ENCODE measurements around the gene TUBGCP4.
"Not testable (repeated sequence)": the region's sequence is repeated elsewhere in the genome, so short reads cannot be mapped to it uniquely, and the experiment has no call there.

The TUBGCP4 gene

DNA sequence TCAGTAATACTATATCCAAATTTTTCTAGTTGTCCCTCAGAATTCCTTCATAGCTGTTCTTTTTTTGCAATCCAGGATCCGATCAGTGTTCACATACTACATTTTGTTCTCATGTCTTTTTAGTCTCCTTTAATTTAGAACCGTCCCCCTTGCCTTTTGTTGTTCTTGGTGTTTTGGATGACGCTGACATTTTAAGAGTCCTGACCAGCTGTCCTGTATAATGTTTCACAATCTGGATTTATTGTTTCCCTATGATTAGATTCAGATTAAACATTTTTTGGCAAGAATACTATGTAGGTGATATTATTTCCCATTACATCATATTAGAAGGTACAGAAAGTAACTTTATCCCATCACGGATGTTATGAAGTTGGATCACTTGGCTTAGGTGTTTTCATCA is 11.4 kb downstream of the TUBGCP4 start:
- no peak overlapping the region for H3K27ac ChIP-seq (replicated peaks)

GRCh38 chr15:43383070-43383469 is 12.2 kb downstream of the TUBGCP4 start:
- DNase-seq (ENCODE audit: low read depth in 1 of 2, low spot score in 1 of 2), result no peak
- Histone ChIP-seq H3K27me3 (ENCODE audit: insufficient read depth, poor library complexity, severe bottlenecking) (no peaks in the 10 kb centered on the region), H3K27ac (replicated peaks) (no peak overlapping the region)

More for the DNA sequence above, 11.4 kb downstream of the TUBGCP4 start:
- no peak overlapping the region for H3K4me3 ChIP-seq (replicated peaks; ENCODE audit: insufficient read depth, low read length)
- DNase-seq (ENCODE audit: low read depth in 1 of 2, low spot score in 1 of 2), result no peak
- H3K27me3 ChIP-seq (ENCODE audit: insufficient read depth, poor library complexity, severe bottlenecking), result no peaks in the 10 kb centered on the region
- TF ChIP-seq POLR2AphosphoS5 (IDR thresholded peaks at IDR 0.05; ENCODE audit: low read depth) (no peak), SPI1 (IDR thresholded peaks at IDR 0.05; ENCODE audit: borderline replicate concordance, low read depth) (no peak), GABPA (IDR thresholded peaks at IDR 0.05; ENCODE audit: low read depth) (no peak)
- TF ChIP-seq, protein P1, sequence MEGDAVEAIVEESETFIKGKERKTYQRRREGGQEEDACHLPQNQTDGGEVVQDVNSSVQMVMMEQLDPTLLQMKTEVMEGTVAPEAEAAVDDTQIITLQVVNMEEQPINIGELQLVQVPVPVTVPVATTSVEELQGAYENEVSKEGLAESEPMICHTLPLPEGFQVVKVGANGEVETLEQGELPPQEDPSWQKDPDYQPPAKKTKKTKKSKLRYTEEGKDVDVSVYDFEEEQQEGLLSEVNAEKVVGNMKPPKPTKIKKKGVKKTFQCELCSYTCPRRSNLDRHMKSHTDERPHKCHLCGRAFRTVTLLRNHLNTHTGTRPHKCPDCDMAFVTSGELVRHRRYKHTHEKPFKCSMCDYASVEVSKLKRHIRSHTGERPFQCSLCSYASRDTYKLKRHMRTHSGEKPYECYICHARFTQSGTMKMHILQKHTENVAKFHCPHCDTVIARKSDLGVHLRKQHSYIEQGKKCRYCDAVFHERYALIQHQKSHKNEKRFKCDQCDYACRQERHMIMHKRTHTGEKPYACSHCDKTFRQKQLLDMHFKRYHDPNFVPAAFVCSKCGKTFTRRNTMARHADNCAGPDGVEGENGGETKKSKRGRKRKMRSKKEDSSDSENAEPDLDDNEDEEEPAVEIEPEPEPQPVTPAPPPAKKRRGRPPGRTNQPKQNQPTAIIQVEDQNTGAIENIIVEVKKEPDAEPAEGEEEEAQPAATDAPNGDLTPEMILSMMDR (IDR thresholded peaks at IDR 0.05; ENCODE audit: insufficient read depth, low read length), result no peak
- TF ChIP-seq, protein P2, sequence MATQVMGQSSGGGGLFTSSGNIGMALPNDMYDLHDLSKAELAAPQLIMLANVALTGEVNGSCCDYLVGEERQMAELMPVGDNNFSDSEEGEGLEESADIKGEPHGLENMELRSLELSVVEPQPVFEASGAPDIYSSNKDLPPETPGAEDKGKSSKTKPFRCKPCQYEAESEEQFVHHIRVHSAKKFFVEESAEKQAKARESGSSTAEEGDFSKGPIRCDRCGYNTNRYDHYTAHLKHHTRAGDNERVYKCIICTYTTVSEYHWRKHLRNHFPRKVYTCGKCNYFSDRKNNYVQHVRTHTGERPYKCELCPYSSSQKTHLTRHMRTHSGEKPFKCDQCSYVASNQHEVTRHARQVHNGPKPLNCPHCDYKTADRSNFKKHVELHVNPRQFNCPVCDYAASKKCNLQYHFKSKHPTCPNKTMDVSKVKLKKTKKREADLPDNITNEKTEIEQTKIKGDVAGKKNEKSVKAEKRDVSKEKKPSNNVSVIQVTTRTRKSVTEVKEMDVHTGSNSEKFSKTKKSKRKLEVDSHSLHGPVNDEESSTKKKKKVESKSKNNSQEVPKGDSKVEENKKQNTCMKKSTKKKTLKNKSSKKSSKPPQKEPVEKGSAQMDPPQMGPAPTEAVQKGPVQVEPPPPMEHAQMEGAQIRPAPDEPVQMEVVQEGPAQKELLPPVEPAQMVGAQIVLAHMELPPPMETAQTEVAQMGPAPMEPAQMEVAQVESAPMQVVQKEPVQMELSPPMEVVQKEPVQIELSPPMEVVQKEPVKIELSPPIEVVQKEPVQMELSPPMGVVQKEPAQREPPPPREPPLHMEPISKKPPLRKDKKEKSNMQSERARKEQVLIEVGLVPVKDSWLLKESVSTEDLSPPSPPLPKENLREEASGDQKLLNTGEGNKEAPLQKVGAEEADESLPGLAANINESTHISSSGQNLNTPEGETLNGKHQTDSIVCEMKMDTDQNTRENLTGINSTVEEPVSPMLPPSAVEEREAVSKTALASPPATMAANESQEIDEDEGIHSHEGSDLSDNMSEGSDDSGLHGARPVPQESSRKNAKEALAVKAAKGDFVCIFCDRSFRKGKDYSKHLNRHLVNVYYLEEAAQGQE (IDR thresholded peaks at IDR 0.05; ENCODE audit: insufficient replicate concordance, low read depth), result no peak

DNA sequence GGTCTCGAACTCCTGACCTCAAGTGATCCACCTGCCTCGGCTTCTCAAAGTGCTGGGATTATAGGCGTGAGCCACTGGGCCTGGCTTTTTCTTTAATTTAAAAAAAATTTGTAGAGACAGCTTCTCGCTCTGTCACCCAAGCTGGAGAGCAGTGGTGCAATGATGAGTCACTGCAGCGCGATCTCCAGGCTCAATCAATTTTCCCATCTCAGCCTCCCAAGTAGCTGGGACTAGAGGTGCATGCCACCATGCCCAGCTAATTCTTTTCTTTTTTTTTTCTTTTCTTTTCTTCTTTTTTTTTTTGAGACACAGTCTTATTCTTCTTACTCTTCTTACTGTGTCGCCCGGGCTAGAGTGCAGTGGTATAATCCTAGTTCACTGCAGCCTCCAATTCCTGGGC is 19.8 kb downstream of the TUBGCP4 start:
- DNase-seq (ENCODE audit: low read depth in 1 of 2, low spot score in 1 of 2), result no peak
- TF ChIP-seq GABPA (IDR thresholded peaks at IDR 0.05; ENCODE audit: low read depth), result no peak
- TF ChIP-seq, protein P2 (IDR thresholded peaks at IDR 0.05; ENCODE audit: insufficient replicate concordance, low read depth), result no peak
- TF ChIP-seq SPI1 (IDR thresholded peaks at IDR 0.05; ENCODE audit: borderline replicate concordance, low read depth), result no peak
- TF ChIP-seq, protein P1 (IDR thresholded peaks at IDR 0.05; ENCODE audit: insufficient read depth, low read length), result no peak
- no peak for TF ChIP-seq POLR2AphosphoS5 (IDR thresholded peaks at IDR 0.05; ENCODE audit: low read depth)

More at GRCh38 chr15:43383070-43383469, 12.2 kb downstream of the TUBGCP4 start:
- no peak overlapping the region for H3K4me3 ChIP-seq (replicated peaks; ENCODE audit: insufficient read depth, low read length)
- TF ChIP-seq POLR2AphosphoS5 (IDR thresholded peaks at IDR 0.05; ENCODE audit: low read depth) (no peak), SPI1 (IDR thresholded peaks at IDR 0.05; ENCODE audit: borderline replicate concordance, low read depth) (no peak), GABPA (IDR thresholded peaks at IDR 0.05; ENCODE audit: low read depth) (no peak)
- TF ChIP-seq, protein P2 (IDR thresholded peaks at IDR 0.05; ENCODE audit: insufficient replicate concordance, low read depth), result no peak
- TF ChIP-seq, protein P1 (IDR thresholded peaks at IDR 0.05; ENCODE audit: insufficient read depth, low read length), result no peak

GRCh38 chr15:43393592-43393991 is 22.7 kb downstream of the TUBGCP4 start:
- not testable (repeated sequence) for H3K27ac ChIP-seq (replicated peaks); DNase-seq (ENCODE audit: low read depth in 1 of 2, low spot score in 1 of 2); H3K27me3 ChIP-seq (ENCODE audit: insufficient read depth, poor library complexity, severe bottlenecking); H3K4me3 ChIP-seq (replicated peaks; ENCODE audit: insufficient read depth, low read length)

More for the DNA sequence above, 19.8 kb downstream of the TUBGCP4 start:
- no peaks in the 10 kb centered on the region for H3K27me3 ChIP-seq (ENCODE audit: insufficient read depth, poor library complexity, severe bottlenecking)
- H3K27ac ChIP-seq (replicated peaks), result no peak overlapping the region
- no peak overlapping the region for H3K4me3 ChIP-seq (replicated peaks; ENCODE audit: insufficient read depth, low read length)

Measured in HL-60 (cell line).